GM19351 (cell line): ENCODE data around the gene NR1I2.

Experiments used
- ATAC-seq: cut with Tn5 transposase; IDR thresholded peaks from one replicate; pipeline ENCODE4 v1.9.1; 2021; ENCODE audit warnings: mild to moderate bottlenecking, moderate library complexity; ENCODE audit not compliant: unreplicated experiment

NR1I2 gene

DNA sequence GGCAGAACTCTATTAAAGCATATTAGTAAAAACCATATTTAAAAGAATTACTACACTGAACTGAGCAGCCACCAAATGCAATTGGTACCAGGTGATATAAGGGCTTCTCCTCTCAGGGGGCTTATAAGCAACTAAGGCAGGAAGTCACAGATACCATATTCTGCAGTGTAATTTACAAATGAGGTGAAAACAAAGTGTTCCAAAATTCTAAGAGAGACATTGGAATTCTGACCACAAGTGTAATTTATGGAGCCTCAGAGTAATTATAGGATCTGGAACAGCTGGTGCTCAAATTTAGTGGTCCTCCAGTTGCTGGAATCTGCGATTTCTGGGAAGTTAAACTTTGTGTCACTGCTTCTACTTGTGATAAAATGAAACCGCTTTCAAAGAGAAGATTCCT, 3.1 kb upstream of the NR1I2 start:
- no peak for ATAC-seq

- no peak for ATAC-seq
Measured at GRCh38 chr3:119779731-119780383, 2.0 kb upstream of the NR1I2 start.

- ATAC-seq: no peak
Measured at GRCh38 chr3:119782460-119782859, 559 bp downstream of the NR1I2 start.

DNA sequence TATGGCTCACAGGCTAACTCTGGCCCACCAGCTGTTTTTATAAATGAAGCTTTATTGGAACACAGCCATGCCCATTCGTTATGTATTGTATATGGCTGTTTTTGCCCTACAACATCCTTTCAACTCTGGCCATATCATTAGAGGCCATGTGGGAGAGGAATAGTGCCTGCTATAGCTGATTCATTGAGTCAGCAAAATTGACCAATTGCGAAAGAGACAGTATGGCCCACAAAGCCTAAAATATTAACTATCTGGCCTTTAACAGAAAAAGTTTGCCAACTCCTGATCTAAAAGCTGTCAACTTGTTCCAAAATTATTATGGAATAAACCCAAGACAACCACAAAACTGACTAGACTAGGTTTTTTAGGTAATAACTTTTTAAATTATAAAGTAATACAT, 1.4 kb downstream of the NR1I2 start:
- ATAC-seq: no peak

DNA sequence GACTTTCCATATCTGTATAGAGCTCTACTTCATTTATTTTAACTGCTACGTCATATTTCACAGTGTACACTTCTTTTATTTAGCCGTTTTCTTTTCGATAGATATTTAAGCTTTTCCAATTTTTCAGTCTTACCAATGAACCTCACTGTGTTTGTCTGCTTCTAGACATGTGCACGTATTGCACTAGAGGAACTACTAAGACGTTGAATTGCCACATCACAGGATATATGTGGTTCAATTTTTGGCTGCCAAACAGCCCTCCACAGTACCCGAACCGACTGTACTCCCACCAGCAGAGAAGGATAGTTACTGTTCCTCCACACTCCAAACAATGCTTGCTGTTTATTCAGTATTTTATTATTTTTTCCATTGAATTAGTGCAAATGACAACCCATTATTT, 2.0 kb downstream of the NR1I2 start:
- no peak for ATAC-seq

GRCh38 chr3:119786409-119786808, 4.5 kb downstream of the NR1I2 start:
- ATAC-seq: no peak

GRCh38 chr3:119790369-119790768, 8.5 kb downstream of the NR1I2 start:
- ATAC-seq: no peak

DNA sequence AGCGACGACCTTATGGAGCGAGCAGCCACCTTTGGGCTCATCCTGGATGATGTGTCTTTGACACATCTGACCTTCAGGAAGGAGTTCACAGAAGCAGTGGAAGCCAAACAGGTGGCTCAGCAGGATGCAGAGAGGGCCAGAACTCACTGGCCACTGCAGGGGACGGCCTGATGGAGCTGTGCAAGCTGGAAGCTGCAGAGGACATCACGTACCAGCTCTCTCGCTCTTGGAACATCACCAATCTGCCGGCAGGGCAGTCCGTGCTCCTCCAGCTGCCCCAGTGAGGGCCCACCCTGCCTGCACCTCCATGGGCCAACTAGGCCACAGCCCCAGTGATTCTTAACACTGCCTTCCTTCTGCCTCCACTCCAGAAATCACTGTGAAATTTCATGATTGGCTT, 10.4 kb downstream of the NR1I2 start:
- no peak for ATAC-seq

DNA sequence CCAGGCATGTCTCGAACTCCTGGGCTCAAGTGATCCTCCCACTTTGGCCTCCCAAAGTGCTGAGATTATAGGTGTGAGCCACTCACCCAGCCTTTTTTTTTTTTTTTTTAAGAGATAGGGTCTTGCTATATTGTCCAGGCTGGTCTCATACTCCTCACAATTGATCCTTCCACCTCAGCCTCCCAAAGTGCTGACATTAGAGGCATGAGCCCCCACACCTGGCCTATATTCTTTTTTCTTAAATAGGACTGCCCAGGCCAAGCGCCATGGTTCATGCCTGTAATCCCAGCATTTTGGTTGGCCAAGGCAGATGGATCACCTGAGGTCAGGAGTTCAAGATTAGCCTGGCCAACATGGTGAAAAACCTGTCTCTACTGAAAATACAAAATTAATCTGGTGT, 12.5 kb downstream of the NR1I2 start:
- ATAC-seq: no peak

- no peak for ATAC-seq
Measured at GRCh38 chr3:119794971-119795612, 13.2 kb downstream of the NR1I2 start.

DNA sequence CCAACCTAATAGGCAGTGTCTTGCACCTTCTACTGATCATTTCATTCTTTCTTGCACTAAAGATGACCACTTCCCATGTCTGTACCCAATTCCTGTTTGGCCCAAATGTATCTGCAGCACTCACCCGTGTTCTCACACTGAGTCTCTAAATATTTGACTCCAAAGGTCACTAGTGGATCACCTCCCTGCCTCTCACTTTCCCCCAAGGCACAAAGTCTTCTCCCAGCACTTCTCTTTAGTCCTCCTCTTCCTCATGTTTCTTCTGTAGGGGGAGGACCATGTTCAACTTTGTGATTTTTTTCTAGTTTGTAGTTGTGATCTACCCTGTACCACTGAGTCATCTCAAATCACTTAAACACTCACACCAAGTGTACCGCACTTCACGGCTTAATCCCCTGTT, 13.9 kb downstream of the NR1I2 start:
- ATAC-seq: no peak

DNA sequence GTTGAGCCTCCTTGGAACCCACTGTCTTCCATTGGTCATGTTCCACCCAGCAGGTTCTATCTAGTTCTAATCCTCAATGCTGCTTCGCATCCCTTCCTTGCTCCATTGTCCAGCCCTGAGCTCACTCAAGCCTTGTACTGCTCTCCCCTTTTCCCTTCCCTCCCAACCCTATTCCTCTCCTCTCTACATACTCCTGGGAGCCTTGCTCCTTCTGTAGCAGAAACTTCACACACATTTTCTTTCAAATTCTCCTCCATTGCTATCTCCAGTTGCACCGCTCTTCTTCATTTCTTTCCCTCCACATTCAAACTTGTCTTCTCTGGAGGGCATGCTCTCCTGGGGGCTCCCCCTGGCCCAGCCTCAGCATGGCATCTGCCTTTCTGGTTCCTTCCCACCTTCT, 14.5 kb downstream of the NR1I2 start:
- no peak for ATAC-seq

GRCh38 chr3:119796785-119797184, 14.9 kb downstream of the NR1I2 start:
- ATAC-seq: no peak

- ATAC-seq: no peak
Measured at GRCh38 chr3:119800844-119801243, 18.9 kb downstream of the NR1I2 start.

- ATAC-seq: no peak
Measured at GRCh38 chr3:119808244-119808643, 26.3 kb downstream of the NR1I2 start.

DNA sequence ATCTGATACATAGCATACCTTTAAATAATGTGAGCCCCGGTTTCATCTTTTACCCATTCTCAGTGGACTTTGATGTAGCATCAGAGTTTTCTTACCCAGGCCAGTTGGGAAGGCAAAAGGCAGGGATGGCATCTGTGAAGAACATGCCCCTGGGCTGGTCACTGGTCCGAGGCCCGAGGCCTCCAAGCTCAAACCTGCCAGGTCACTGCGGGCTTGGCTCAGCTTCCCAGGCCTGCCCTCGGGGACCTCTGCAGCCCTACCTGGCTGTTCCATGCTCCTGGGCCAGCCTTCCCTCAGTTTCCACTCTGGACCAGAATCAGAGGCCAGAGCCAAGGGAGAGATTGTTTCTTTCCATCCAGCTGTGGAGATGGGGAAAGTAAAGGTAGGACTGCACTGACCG, 26.9 kb downstream of the NR1I2 start:
- ATAC-seq: no peak

DNA sequence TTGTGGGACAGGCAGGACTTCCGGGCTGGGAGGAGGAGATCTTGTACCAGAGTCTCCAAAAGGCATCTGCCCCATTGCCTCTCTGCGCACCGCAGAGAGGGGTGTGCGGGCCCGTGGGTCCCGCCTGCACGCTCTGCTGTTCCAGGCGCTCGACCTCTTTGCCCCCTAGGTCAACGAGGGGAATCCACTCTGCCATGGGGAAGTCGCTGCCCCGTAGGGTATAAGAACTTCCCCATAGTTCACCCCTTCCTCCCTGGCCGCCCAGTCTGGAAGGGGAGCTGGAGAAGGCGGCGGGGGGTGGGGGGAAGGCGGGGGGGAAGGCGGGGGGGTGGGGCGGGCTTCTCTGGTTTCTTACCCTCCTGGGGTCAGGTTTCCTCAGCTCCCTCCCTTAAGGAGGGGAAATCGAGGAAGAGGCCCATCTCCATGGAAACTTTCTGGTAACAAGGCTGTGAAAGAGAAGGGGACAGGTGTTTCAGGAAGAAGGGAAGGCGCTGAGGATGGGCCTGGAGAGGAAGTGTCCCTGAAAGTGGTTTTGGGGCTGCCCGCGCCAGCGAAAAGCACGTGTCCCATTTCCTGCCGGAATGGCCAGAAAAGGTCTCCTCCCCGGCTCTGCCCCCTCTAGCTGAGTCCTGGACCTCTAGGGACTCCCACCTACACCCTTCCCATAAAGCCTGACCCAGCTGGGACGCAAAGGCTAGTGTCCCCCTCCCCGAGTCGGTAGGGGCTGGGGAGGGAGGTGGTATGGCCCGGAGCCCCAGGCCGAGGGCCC, 27.5 kb downstream of the NR1I2 start:
- peak; percentile 39 for ATAC-seq

- peak; percentile 86 for ATAC-seq
Measured at GRCh38 chr3:119810018-119810435, 28.1 kb downstream of the NR1I2 start.

DNA sequence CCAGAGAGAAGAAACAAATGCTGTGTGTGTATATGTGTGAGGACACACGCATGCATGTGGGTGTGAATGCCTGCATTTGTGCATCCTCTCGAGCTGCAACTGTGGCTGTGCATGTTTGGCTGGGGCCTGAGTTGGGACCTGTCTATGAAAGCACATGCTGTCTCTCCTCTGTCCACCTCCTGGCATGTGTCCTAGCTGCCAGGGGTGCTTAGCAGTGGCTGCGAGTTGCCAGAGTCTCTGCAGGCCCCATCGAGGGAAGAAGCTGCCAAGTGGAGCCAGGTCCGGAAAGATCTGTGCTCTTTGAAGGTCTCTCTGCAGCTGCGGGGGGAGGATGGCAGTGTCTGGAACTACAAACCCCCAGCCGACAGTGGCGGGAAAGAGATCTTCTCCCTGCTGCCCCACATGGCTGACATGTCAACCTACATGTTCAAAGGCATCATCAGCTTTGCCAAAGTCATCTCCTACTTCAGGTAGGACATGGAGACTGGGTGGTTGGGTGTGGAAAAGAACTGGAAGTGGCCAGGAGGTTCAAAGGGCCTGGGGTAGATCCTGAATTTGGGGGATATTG, 30.7 kb downstream of the NR1I2 start:
- no peak for ATAC-seq

DNA sequence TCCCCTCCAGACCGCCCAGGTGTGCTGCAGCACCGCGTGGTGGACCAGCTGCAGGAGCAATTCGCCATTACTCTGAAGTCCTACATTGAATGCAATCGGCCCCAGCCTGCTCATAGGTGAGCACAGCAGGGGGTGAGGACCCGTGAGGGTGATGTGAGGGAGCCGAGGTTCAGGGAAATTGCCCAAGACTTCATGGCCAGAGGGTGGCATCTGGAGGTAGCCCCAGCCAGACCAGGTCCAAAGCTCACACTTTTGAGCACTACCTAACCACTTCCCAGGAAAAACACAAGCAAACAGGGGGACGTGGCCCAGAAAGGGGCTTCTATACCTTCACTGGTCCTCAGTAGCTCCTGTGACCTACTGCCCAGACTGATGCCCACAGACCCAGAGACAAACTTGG, 33.8 kb downstream of the NR1I2 start:
- no peak for ATAC-seq

- ATAC-seq: no peak
Measured at GRCh38 chr3:119817071-119817470, 35.2 kb downstream of the NR1I2 start.
